Spleen (tissue), 7 donors: ENCODE data around the gene MICAL3.
"Not testable (repeated sequence)": the region's sequence is repeated elsewhere in the genome, so short reads cannot be mapped to it uniquely, and the experiment has no call there.

ENCODE experiments used
- CTCF ChIP-seq, 11 experiments: fragments of 200-600 bp in 7 of 11; fragments of 450-650 bp in 4 of 11; sonication (generic) in 4 of 11; IDR thresholded peaks in 8 of 11; conservative IDR thresholded peaks in 3 of 11; 1 replicate in 7 of 11; 2 replicates in 4 of 11; pipeline versions ENCODE4 v1.4.0 to v1.8.0; 2016 to 2021; ENCODE audit warnings: antibody characterized with exemption in 11 of 11, inconsistent platforms in 4 of 11, mild to moderate bottlenecking in 1 of 11
- POLR2A ChIP-seq, 3 donors: fragments of 450-650 bp; IDR thresholded peaks; one replicate each; pipeline ENCODE4 v1.5.1; 2017; ENCODE audit warnings: antibody characterized with exemption in 3 of 3, mild to moderate bottlenecking in 1 of 3
- POLR2AphosphoS5 ChIP-seq, 3 donors: sonication (generic); formaldehyde crosslinking; IDR thresholded peaks; one replicate each; pipeline ENCODE4 v1.5.1; 2017; ENCODE audit warnings: antibody characterized with exemption in 3 of 3
- donor health status: DM: no; HTN: no; CAD: no; lungs with moderate emphysema.
- donor health status: DM: no; HTN: no; CAD: no.
- donor health status: DM: no; HTN: no; CAD: no.

GRCh38 chr22:17995256-17995655 is 29.1 kb downstream of the MICAL3 start:
- not testable (repeated sequence) for TF ChIP-seq CTCF (IDR thresholded peaks at IDR 0.05 in 8 of 11, conservative IDR thresholded peaks at IDR 0.05 in 3 of 11); POLR2AphosphoS5 (IDR thresholded peaks at IDR 0.05); POLR2A (IDR thresholded peaks at IDR 0.05)
